ENCODE results near the gene BDKRB1.
"Not testable (repeated sequence)": the region's sequence is repeated elsewhere in the genome, so short reads cannot be mapped to it uniquely, and the experiment has no call there.

The BDKRB1 gene

DNA sequence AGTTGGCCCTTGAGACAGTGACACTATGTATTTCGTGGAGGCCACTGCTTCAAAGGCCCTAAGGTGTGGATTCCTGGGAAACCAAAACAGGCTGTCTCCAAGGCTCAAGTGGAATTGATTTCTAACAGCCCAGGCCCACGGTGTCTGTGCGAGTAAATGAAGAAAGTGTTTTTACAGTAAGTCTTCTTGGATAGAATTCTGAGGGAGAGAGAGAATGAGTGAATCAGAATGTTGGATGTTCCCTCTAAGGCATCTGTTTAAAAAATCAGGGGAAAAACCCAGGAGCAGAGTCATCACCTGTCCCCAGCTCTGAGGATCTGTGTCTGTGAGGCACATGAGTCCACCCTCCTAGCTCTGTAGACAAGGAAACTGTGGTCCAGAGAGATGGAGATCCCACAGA, 22.3 kb upstream of the BDKRB1 start:
- DNase-seq (ENCODE audit: low read depth in 2 of 2), result no peak

DNA sequence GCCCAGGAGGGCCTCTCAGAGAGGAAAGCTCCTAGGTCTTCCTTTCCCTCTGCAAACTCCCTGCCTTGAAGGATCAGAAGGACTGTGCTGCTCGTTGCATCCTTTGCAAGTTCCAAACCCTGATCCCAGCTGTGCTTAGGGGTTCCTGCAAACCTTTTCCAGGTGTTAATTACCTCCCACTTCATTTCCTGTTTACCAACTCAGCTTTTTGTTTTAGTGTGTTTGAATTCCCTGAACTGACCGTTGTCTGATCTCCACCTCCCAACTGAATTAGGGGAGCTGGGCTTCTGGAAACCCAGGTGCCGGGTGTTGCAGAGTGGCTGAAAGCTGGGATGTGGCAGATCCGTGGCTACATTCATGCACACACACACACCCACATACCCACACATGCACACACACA, 20.6 kb upstream of the BDKRB1 start:
- no peak for DNase-seq (ENCODE audit: low read depth in 2 of 2)

DNA sequence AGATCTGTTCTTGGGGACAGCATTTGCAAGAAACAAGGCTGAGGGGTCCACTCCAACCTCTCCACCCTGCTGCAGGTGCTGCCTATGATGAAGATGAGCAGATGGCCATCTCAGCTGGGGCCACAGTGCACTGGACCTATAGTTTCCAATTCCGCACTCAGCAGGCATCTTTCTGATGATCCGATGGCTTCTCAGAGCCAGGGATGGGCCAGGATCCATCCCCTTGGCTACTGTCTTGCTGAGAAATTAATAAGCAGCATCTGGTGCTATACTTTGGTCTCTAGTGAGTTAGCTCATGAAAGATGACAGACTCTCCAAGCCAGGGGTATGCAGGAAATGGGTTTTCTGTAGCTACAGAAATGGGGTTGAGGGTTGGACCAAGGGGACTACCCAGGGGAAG, 18.4 kb upstream of the BDKRB1 start:
- no peak for DNase-seq (ENCODE audit: low read depth in 2 of 2)

DNA sequence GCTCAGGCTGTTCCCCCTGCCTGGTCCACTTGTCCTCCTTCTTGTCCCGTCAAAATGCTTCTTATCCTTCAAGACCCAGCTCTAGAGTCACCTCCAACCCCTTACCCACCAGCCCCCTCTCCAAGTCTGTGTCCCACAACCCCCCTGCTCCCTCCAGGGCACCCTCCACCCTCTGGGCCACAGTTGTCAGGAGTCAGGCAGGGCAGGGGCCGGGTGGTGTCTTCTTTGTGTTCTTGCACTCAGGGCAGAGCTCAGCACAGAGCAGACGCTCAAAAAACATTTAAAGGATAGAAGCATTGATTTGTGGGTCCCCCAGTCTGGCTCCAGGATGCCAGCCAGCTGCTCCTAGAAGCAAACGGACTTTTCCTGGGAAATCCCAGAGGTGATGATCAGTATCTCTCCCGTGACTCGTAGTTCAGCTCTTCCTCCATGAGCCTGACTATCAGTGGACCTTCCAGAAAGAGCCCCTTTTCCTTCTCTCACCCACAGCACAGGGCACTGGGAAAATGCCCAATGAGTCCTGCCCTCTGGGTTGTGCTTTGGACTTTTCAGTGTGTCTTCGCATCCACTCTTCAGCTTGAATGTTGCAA, 17.2 kb upstream of the BDKRB1 start:
- no peak for DNase-seq (ENCODE audit: low read depth in 2 of 2)

DNA sequence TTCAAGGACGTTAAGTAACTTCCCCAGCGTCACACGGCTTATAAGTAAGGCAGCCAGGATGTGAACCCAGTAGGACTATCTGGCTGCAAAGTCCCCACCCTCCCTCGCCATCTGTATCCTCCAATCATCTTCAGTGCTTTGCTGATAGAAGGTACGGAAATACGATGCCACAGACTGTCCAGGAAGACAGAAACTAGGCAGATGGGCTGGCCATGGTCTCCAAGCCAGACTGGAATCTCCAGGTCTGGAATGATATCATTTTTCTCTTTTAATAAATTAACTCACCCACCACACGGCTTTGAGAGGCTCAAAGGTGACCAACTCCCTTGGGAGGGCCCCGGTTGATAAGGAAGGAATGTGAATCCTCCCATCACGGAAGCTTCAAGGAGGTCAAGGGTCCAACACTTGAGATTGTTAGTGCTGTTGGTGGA, 16.3 kb upstream of the BDKRB1 start:
- DNase-seq (ENCODE audit: low read depth in 2 of 2), result no peak

DNA sequence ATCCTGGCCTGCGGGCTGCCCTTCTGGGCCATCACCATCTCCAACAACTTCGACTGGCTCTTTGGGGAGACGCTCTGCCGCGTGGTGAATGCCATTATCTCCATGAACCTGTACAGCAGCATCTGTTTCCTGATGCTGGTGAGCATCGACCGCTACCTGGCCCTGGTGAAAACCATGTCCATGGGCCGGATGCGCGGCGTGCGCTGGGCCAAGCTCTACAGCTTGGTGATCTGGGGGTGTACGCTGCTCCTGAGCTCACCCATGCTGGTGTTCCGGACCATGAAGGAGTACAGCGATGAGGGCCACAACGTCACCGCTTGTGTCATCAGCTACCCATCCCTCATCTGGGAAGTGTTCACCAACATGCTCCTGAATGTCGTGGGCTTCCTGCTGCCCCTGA, 15.4 kb upstream of the BDKRB1 start:
- no peak for DNase-seq (ENCODE audit: low read depth in 2 of 2)

DNA sequence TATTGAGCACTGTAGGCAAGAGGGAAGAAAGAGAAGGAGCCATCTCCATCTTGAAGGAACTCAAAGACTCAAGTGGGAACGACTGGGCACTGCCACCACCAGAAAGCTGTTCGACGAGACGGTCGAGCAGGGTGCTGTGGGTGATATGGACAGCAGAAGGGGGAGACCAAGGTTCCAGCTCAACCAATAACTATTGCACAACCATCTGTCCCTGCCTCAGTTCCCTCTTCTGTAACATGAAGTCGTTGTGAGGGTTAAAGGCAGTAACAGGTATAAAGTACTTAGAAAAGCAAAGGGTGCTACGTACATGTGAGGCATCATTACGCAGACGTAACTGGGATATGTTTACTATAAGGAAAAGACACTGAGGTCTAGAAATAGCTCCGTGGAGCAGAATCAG, 13.9 kb upstream of the BDKRB1 start:
- DNase-seq (ENCODE audit: low read depth in 2 of 2), result no peak

DNA sequence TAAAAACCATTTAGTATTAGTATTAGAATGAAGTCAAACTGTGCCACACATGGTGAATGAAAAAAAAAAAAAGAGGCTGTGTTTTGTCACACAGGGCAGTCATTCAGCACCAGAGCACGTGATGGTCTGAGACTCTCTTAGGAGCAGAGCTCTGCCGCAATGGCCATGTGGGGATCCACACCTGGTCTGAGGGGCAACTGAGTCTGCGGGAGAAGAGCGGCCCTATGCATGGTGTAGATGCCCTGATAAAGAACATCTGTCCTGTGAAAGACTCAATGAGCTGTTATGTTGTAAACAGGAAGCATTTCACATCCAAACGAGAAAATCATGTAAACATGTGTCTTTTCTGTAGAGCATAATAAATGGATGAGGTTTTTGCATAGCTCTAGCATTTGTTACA, 12.2 kb upstream of the BDKRB1 start:
- no peak for DNase-seq (ENCODE audit: low read depth in 2 of 2)

DNA sequence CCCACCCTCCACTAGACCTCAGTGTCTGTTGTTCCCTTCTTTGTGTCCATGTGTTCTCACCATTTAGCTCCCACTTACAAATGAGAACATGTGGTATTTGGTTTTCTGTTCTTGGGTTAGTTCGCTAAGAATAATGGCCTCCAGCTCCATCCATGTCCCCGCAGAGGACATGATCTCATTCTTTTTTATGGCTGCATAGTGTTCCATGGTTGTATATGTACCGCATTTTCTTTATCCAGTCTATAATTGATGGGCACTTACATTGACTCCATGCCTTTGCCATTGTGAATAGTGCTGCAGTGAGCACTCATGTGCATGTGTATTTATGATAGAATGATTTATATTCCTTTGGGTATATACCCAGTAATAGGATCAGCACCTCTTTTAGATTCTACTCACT, 10.9 kb upstream of the BDKRB1 start:
- not testable (repeated sequence) for DNase-seq (ENCODE audit: low read depth in 2 of 2)

DNA sequence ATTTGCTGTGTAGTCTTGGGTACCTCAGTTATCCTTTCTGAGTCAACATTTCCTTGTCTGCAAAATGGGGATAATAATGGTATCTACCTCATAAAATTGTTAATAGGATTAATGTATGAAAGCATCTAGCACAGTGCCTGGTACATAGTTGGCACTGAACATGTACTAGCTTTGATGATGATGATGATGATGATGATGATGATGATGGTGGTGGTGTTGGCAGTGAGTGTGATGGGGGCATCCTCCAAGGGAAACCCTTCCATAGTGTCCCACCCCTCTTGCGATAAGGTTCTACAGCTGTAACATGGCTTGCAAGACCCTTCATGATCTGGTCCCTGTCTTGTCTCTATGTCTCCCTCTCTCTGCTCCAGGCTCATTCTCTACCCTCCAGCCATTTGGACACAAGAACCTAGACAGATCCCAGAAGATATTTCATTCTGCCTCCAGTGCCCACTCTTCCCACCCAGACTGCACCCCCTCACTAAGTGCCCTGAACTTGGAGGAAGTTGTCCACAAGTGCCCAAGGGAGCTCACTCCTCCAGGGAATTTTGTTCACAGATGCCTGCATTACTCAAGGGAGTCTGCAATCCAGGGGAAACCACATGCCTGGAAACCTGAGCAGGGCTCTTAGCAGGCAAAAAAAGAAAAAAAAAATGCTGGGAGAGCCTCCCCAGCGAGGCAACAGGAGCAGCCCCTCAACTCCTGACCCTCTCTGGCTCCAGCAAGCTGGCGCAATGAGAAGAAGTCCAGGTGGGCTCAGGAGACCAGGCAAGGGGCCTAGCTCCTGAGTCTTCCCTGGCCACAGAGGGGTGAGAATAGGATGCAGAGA, 10.1 kb upstream of the BDKRB1 start:
- peak; percentile 62 to 67 for DNase-seq (ENCODE audit: low read depth in 2 of 2)

DNA sequence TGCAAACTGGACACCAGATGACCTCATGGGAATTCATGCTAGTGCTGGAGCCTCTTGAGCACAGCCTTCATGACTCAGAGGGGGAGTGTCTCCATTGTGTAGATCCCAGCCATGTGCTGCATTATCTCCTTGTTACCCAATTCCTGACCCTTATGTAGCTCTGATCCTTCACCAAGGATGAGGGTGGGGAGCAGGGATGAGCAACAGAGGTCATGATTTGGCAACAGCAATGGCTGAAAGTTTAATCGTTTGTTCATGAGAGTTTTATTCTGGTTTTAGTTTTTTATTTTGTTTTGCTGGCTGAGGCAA, 9.5 kb upstream of the BDKRB1 start:
- DNase-seq (ENCODE audit: low read depth in 2 of 2), result peak; percentile 78 to 82

DNA sequence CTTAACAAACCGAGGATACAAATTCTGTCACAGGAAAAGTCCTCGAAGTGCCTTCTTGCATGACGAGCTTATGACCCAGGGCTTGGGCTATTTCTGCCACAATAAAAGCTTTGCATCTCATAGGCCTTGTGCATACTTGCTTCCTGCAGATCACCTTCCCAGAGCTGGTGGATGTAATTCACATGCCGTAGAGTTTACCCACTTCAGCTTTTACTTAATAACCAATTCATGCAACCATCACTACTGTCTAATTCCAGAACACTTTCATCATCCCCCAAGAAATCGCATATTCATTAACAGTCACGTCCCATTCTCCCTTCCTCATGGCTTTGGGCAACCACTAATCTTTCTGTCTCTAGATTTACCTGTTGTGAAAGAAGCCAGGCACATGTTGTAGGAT, 9.0 kb upstream of the BDKRB1 start:
- DNase-seq (ENCODE audit: low read depth in 2 of 2), result no peak

DNA sequence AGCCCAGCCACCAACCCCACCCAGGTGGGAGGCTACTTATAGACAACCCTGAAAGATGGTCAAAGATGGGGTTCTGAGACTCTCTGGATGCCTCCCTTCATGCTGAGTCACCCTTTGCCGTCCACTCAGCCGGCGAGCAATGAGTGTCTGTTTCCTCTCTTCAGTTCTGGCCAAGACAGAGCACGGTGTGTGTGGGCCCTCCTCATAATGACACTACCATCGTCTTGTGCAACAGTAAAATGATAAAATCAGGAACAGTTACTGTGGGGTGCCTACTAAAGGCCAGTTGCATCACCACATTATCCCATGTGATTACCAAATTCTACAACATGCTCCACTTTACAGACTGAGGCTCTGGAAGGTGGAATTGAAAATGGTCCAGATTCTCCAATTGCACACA, 7.0 kb upstream of the BDKRB1 start:
- peak; percentile 81 to 83 for DNase-seq (ENCODE audit: low read depth in 2 of 2)

DNA sequence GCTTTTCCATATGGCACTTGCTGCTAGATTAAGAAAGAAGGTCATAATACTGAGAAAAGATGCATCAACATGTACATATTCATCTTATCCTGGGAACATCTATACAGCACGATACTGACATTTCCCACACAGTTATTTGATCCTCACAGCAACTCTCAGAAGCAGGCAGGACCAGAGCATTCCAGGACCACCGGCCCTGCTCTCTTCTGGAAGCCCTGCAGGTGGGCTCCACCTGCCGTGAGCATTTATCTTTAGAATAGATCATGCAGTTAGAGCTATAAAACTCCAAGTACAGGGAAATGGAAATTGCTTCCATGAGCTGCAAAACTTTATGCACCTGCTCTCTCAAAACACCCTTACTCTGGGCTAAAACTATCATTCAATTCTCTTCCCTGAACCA, 5.5 kb upstream of the BDKRB1 start:
- no peak for DNase-seq (ENCODE audit: low read depth in 2 of 2)

DNA sequence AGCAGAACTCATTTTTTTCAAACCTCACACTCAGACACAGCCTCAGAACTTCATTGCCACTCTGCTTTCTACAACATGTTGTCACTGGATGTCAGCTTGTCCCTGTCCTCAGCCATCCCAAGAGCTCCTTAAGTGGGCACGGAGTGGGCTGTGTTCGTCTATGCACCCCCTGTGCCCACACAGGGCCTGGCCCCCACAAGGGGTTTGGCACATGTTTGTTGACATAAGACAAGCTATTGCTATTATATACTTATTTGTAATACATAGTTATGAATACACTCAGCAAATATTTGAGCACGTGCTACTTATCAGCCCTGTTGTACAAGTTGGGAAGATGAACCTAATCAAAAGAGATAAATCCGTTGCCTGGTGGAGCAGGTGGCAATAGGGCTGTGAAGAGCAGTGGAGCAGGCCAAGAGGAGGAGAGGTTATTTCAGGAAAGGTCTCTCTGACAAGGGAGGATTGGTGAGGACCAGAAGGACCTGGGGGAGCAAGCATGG, 4.3 kb upstream of the BDKRB1 start:
- no peak for DNase-seq (ENCODE audit: low read depth in 2 of 2)

DNA sequence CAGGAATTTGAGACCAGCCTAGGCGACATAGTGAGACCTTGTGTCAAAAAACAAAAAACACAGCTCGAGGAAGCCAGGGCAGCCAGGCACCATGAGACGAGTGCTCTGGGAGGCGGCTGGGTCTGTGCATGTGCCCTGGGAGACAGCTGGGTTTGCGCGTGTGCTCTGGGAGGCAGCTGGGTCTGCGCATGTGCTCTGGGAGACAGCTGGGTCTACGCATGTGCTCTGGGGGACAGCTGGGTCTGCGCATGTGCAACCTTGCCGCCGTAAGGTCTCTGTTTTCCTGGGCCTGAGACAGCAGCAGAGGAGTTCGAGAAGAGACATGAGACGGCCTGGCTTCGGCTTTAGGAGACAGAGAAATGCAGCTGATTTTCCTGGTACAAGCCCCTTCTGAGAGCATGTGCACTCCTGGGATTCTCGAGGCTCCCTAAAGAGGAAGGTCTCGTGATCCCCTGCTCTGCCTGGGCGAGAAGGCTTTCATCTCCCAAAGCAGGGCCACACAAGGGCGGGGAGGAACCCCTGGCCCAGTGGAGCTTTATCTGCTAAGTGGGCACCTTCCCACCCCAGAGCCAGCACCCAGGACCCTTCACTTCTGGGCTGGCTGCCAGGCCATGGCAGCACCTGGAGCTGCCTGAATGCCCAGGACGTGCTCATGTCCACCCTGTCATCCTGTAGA, 3.5 kb upstream of the BDKRB1 start:
- peak; percentile 54 to 57 for DNase-seq (ENCODE audit: low read depth in 2 of 2)

DNA sequence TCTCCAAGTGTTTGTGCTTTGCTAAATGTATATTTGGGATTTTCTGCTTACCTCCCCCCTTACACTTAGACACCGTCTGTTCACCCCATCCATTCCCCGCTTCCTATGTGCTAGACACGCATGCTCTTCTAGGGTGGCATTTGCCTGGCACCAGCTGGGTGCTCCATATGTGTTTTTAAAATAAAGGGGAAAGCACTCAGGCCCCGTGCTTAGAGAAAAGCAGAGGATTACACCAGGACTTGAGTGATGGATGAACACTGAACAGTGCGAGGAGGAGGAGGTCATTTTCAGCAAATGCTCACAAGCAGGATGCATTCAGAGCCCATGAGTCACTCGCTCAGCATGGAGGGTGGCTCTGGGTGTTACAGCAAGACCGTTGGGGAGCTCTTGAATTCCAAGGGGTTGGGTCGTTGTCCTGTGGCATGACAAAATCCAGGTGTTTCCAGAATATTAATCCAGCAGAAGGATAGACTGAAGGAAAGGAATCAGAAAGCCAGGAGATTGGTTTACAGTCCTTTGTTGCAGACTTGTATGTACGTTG, 2.9 kb upstream of the BDKRB1 start:
- peak; percentile 84 to 85 for DNase-seq (ENCODE audit: low read depth in 2 of 2)

DNA sequence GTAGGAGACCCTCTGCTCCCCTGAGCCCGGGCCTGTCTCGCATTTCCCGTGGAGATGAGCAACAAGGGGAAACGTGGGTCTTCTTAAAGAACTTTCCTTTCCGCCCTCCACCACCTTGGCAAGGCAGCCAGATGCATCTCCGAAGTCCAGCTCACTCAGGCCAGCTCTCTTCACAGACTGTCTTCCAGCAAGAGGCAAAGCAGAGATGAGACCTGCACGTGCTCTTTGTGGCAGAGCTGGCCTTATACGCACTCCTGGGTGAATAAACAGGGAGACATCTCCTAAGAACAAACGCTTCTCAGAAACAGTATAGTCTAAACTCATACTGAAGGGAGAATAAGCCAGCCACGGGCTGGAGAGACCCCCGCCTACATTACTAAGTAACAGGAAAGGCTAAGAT, 1.3 kb upstream of the BDKRB1 start:
- no peak for DNase-seq (ENCODE audit: low read depth in 2 of 2)

DNA sequence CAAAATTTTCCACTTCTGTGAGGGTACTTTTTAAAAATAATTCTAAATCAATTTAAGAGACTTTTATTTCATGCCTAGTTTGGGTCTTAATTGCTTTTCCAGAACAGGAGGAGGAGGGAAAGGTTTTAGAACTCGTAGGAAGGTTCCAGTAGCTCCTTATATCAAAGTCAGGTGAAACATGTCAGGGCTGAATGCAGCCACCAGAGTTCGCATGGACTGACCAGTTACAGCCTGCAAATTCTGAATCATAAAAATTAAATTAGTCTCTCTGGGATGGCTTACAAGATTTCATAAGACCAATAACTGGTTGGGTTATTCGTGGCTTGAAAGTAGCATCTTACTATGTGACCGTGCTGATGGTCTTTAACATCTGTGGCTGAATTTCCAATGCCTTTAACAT, 397 bp downstream of the BDKRB1 start:
- no peak for DNase-seq (ENCODE audit: low read depth in 2 of 2)

DNA sequence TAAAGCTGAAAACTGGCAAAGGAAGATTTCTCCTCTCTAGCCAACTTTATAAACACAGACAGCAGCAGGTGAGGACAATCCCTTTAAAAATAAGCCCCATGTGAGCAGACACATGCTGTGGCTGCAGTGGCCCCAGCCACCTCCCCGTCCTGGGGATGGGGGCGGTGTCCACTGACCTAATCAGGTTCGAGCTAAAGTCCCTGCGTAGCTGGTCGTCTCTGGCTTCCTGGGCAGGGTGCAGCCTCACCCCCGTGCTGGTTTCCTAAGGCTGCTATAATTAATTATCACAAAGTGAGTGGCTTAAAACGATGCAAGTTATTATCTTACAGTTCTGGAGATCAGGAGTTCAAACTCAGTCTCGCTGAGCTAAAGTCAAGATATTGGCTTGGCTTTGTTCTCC, 1.0 kb downstream of the BDKRB1 start:
- no peak for DNase-seq (ENCODE audit: low read depth in 2 of 2)

DNA sequence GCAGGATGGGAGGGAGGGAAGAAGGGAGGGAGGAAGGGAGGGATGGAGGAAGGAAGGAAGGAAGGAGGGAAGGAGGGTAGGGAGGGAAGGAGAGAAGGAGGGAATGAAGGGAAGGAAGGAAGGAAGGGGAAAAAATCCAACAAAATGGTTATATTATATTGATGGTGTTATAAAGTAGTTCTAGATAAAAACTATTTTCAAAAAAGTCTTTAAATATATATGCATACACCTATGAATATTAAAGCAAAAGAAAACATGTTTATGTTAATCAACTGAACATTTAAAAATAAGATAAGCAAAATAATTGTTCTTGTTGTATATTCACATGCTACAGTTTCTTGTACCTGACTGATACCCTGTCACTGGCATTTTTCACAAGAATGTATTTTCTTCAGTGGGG, 1.9 kb downstream of the BDKRB1 start:
- no peak for DNase-seq (ENCODE audit: low read depth in 2 of 2)

DNA sequence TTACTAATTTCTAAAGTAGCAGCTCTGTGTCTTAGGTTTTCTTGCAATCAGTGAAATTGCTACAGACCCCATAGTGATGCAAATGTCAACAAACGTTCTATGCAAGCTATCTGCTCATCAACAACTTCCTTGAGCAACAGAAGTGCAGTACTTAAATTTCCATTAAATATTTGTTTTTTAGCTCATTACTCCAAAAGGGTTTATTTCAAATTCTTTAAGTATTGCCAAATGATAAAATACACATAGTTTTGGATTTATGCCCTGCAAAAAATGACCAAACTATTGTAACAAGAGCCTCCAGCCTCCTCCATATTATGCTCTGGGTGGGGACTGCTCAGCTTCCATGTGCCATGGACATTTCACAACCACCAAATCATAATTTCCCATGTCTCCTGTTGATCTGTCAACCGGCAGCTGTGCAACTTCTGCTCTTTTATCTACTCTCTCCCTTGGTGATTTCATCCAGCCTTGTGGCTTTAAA, 4.4 kb downstream of the BDKRB1 start:
- peak; percentile 76 to 78 for DNase-seq (ENCODE audit: low read depth in 2 of 2)

DNA sequence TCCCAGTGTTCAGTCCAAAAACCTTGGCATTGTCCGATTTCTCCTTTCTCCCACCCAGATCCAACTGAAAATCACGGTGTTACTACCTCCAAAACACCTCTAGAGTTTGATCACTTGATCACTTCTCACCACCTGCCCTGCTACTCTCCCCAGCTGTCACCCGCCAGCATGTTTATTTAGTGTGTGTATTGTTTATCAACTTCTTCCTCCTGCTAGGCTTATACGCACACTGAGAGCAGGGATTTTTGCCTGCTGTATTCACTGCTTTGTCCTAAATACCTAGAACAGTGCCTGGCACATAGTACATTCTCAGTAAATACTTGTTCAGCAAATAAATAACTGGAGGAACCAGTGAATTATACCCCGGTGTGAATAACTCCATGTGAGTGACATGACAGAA, 5.0 kb downstream of the BDKRB1 start:
- no peak for DNase-seq (ENCODE audit: low read depth in 2 of 2)
